ENCODE data around the gene FAM9B.
"Not testable (repeated sequence)": the region's sequence is repeated elsewhere in the genome, so short reads cannot be mapped to it uniquely, and the experiment has no call there.

FAM9B gene

DNA sequence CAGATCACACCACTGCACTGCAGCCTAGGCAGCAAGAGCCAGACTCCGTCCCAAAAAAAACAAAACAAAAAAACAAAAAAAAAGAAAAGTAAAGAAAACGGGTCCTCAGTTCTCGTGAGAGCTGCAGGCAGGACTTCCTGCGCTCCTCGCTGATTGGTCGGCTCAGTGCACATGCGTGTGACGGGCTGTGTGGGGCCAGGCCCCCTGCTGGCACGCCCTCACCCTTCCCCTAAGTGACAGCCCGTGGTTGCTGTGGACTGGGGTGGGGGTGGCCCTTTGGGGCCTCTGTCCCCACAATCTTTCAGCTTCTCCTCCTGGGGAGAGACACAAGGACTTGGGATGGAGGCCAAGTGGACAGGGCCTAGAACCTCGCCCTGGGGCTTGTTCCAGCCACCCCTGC is at the start of gene FAM9B:
Gene FAM9B, minus strand, starts transcription at position 139 of the 400 bp plus-strand sequence. CDS start 1,141 bp downstream, outside the sequence.
- no peak for DNase-seq

DNA sequence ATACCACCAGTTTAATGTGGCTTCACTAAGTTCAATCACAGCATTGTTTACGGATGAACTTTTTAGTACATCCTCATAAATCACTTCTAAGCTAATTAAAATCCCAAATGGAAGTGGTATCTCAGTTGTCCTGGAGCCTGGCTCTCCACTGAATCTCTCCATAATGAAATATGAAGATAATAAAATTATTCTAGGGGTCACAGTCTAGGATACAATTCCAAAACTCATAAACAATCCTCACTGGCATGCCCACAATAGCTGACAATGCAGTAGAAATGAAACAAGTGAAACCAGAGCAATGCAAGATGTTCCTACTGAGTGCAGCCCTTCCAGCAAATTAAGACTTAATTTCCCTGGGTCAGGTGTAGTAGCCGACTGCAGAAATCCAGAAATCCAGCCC is 47.3 kb upstream of the FAM9B start:
- no peak for DNase-seq

DNA sequence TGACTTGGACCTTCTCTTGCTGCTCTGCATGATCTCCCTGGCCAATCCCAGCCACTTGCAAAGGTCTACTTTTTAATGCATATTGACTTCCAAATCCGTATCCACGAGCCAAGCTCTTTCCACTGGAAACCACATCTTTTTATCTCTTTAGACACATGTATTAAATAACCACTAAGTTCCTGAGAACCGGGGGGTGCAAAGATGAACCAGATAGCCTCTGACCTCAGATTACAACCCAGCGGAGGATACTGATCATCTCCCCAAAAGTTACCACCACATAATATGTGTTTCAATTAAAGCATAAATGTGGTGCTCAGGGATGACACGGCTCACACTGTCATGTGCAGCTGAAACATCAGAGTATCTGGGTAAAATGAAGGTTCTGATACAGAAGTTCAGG is 40.4 kb upstream of the FAM9B start:
- DNase-seq, result no peak

DNA sequence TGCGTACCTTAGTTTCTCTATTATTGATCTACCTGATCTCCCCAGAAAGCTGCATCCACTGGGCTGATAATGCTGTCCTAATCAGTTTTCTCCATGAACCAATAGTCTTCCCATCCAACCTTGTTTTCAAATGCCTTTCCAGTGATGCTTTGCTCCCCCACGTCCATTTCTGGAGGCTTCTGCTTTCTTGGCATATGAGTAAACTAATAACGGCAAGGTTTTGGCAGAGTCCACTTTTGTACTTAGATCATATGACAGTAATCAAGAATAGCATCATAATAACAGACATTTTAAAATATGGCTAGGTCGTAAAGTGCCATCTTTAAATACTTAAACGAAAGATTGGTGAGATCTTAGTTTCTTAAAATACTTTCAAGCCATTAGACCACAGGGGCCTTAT is 38.4 kb upstream of the FAM9B start:
- no peak for DNase-seq

DNA sequence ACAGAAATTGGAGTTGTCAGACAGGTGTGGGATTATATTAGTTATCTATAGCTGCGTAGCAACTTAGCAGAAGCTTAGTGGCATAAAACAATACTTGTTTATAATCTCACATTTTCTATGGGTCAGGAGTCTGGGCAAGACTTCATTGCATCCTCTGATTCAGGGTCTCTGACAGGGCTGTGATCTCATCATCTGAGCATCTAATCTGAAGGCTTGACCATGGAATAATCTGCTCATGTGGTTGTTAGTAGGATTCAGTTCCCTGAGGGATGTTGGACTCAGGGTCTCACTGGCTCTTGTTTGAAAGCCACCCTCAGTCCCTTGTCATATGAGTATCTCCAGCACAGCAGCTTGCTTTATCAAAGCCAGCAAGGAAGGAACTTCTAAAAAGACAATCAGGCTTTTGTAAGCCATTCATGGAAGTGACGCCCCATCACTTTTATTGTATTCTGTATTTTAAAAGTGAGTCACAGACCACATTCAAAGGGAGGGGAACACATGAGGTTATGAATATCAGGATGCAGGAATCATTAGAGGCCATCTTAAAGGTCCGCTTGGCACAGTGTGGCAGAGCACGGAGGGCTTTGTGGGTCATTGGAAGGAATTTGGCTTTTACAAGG is 37.2 kb upstream of the FAM9B start:
- no peak for DNase-seq

DNA sequence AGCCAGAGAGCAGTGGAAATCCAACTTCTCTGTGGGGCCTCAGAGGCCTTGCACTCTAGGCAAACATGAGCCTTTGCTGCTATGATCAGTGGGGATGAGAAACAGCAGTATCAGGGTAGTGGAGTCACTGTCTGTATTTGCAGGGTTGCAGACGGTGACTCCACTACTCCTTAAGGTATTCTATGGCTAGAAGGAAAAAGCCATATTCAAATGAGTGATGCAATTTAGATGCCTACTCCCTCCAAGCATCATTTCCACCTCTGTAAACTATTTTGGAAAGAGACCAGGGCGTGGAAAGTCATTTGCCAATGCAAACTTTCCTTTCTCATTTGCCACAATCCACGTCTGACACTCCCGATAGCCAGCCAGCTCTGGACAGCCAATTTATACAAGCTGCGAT is 35.6 kb upstream of the FAM9B start:
- DNase-seq, result no peak

DNA sequence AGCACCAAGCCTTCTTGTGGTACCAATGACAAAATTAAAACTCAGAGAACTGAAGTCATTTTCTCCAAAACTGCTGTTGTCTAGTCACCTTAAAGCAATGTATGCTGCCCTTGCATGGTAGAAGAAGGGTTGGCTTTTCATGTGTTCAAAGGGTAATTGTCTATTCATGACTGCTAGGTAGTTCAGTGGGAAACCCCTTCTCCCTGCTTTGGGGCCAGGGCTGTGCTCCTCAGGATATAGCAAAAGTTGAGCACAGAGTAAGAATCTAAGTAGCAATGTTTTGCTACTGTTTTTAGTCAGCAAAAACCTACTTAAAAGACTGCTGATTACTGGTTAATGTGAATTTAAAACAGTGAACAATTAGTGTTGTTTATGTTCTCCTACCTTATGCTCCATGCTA is 30.8 kb upstream of the FAM9B start:
- no peak for DNase-seq

DNA sequence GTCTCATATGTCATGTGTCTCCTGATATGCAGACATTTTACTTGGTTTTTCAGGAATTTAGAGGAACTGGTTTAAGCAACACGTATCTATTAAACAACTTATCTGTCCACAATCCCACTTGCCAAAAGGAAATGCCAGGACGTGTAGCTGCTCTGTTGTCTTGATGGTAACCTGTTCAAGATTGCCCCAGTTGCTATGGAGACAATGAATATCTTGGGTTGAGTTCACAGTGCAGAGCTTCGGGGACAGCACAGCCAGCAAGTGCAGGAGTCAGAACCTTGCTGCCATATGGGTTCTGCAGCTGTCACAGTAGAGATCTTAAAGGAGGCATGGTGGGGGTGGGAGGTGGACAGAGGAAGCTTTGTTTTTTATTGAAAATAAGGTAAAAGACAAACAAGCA is 28.7 kb upstream of the FAM9B start:
- DNase-seq, result no peak

DNA sequence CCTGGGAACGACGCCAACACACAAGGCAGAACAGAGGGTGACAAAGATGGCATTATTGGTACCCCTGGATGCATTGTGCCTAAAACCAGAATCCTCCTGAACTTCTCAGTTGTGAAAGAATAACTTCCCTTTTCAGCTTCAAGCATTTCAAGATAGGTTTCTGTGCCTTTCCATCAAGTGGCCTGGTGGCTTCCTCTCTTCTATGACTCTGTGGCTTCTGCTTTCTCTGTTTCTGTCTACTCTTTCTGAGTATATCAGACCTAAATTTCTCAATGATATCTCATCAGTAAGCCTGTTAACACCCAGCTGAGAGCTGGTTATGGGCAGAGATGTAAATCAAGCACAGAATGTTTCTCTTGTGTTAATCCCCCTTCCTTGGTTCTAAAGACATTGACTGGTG is 21.4 kb upstream of the FAM9B start:
- no peak for DNase-seq

DNA sequence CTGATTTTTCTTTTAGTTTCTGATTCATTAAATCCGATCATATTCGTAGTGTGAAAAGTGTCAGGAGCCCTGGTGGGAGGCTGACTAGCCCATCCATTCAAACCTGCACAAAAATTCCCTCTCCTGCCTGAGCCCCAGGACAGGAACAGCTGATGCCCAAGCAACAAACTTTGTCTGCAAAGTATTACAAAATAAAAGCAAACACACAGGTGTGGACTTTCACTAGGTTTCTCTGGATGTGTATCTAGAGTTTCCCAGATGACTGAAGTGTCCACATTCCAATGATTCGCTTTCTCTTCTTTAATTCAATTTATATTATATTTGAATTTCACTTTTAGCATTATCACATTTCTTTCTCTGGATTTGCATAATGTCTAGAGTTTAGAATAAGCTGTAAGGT is 18.2 kb upstream of the FAM9B start:
- DNase-seq, result no peak

DNA sequence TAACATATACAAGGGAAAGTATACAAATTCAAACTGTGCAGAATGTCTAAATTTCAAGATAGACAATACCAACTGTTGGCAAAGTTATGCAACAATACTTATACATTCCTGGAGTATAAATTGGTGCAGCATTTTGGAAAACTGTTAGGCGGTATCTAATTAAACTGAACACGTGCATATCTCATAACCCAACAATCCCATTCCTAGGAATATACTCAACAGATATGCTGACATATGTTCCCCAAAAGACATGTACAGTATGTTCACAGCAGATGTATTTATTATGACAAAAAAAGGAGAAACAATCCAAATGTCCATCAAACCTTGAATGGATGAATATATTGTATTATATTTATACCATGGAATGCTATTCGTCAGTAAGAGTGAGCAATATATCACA is 16.4 kb upstream of the FAM9B start:
- no peak for DNase-seq

DNA sequence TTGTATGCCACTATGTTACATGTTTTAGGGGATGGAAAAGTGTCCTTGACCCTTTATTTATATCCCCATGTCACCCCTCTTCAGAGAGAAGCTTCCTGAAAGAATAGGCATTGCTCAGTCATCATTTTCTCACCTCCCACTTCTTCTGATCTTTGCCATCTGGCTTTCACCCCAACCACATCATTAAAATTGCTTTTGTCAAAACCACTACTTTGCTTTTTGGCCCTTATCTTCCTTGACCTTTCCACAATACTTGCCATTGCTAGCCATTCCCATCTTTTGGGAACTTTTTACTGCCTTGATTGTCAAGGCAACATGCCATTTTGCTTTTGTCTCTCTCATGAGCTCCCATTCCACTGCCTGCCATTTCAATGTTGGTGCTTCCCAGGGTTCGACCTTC is 14.9 kb upstream of the FAM9B start:
- DNase-seq, result no peak

DNA sequence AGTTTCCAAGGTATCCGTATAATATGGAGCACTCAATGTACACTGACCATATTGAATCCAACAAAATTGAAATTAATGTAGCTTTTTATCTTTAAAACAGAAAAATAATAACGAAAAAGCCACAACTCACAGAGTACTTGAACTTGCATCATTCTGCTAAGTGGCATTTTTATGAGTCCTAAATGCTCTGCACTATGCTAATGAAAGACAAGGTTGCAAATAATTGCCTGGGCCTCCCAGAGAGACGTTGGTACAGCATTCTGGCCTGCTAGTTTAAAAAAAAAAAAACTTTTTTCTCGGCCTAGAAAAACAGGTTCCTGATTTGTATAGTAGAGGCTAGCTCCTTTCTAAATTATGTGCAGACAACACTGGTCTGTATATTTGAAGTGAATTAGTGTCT is 4.3 kb upstream of the FAM9B start:
- no peak for DNase-seq

DNA sequence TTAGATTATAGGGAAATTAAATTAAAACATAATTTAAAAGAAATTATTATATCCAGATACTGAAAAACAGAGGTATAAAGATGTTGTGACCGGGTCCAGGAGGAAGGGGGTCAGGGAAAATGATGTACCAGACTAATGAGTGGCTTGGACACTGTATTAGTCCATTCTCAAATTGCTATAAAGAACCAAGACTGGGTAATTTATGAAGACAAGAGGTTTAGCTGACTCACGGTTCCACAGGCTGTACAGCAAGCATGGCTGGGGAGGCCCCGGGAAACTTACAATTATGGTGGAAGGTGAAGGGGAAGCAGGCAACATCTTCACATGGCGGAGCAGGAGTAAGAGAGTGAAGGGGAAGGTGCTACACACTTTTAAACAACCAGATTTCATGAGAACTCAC is 3.4 kb upstream of the FAM9B start:
- no peak for DNase-seq

DNA sequence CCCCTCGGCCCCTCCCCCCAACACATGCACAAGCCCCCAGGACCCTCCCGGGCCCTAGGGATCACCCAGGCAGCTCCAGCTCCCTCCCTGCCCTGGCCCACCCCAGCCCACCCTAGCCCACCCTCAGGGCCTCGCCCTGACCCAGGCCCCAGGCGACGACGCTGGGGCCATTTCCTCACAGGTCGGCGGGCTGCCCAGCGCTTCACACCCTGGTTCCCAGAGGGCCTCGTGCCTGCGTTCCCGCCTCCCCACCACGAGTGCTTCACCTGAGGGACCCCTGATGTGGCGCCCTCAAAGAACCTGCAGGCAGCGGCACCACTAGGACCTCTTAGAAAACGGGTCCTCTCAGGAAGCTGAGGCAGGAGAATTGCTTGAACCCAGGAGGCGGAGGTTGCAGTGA is 341 bp downstream of the FAM9B start:
- no peak for DNase-seq

DNA sequence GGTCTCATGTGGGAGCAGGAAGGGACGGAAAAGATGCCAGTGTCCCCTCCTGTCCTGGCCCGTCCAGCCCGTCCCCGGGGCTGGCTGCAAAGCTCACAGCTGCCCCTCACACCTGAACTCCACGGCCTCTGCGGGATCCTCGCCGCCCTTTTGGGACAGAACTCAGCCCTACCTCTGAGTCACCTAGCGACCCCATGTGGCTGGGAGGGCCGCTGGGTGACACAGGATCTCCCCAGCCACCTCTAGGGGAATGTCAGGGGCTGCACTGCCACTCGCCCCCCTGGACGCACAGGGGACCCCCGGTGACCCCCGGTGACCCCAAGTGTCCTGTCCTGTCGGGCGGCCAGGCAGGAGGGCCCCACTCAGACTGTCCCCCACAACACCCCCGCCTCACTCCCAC is 748 bp downstream of the FAM9B start:
- DNase-seq, result no peak

DNA sequence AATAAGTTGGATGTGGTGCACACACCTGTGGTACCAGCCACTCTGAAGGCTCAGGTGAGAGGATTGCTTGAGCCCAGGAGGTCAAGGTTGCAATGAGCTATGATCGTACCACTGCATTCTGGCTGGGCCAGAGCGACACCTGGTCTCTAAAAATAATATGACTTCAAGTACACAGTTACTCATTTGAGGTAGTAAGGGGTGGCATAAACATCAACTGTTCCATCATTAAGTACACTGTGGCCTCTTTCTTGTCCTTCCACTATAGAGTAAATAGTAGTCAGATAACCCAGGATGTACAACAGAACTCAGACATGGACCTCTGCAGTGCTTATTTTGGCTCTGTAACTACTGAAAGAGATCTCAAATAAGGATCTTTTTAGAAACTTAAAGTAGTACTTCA is 10.6 kb downstream of the FAM9B start:
- no peak for DNase-seq

DNA sequence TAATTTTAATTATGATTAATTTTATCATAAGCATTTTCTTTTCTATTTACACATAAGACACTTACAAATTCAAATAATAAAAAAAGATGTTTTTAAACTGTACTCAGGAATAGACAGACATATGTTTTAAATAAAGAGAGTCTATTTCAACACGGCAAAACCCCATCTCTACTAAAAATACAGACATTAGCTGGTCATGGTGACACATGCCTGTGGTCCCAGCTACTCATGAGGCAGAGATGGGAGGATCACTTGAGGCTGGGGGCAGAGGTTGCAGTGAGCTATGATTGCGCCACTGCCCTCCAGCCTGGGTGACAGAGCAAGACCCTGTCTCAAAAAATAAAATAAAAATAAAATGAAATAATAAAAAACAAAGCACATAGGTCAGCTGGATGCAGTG is 14.8 kb downstream of the FAM9B start:
- no peak for DNase-seq

DNA sequence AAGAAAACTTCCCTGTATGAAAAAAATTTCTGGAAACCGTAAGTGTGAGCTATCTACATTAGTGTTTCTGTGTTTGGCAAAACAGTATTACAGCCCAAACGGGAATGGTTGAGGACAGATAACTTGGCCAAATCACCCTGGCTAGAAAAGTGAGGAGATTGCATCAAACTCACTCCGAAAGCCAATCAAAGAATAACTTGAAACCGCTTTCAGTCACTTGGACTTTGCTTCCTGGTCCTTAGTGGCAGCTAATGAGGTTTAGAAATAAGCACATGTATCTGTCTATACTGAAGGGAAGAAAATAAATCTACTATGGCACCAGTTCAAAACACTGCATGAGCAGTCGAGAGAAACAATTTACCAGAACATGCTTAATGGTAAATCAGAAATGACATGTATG is 15.6 kb downstream of the FAM9B start:
- DNase-seq, result not testable (repeated sequence)

DNA sequence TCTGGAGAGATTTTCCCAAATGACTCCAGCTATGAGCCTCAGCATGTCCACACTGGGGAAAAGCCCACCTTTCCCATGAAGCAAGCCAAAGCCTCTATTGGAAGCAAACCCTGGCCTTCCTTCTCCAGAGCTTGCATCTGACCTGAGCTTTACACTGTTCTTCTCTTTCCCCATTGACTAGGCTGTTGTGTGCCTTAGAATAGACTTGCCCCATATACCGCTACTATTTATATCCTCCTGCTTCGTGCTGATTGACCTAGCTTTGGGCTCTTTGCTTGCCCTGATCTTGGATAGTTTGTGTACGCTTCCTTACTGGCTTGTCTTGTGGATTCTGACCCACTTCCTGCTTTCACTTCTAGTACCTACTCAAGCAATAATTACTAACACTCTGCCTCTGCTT is 30.9 kb downstream of the FAM9B start:
- no peak for DNase-seq

DNA sequence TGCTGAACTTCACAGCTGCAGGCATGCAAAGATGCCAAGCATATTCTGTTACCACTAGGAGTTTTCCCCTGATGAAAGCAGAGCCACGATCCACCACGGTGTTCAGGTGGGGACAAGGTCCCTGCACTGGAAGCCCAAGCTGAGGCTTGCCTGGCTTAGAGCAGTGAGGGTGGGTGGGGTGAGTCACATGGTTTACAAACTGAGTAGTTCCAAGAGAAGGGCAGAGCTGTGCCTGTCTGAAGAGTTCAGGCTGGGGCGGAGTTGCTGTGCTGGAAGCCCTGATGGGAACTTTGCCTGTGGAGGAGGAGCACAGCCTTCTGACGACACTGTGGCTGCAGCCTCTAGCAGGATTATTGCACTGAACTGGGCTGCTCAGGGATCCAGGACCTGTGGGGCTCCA is 45.5 kb downstream of the FAM9B start:
- DNase-seq, result peak; percentile 28

DNA sequence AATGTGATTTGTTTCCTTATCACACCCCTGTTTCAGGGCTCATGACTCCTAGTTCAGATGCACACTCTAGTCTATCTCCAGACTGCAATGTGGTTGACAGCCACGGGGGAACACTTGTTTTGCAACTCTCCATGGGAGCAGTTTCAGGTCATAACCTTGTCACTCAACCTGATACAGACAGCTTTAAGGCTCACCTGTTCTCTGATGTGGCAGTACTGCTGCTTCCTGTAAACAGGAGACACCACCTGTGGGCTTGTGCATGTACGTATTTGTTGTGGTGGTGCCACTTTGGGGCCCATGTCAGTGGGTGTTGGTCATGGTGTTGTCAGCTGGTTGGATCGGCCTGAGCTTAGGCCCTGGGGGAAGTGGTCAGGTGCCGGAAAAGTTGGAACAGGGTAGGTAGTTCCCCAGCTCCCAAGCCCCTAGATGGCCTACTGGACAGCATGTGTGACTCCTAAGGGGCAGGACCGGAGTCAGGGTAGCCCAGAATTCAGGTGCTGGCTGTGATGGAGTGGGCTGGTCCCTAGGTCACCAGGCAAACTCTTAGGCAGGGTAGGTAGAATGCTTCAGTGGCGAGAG is 46.2 kb downstream of the FAM9B start:
- peak; percentile 47 for DNase-seq

DNA sequence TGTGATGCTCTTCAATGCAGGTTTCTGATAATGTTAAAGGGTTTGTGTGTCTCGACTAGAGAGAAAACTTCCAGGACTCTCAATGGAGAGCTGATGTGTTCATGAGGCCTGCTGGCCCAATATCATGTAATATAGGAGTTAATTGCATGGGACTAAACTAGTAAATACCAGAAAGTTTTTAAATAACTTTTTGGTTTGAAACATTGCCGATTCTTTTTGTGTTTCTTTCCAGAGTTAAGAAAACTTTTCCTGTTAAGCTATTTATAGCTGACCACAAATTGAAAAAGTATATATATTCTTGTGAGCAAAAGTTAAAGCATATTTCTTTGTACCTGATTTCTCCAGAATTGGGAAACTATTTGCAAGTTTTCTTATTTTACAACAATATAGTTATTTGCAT is 49.7 kb downstream of the FAM9B start:
- no peak for DNase-seq

DNA sequence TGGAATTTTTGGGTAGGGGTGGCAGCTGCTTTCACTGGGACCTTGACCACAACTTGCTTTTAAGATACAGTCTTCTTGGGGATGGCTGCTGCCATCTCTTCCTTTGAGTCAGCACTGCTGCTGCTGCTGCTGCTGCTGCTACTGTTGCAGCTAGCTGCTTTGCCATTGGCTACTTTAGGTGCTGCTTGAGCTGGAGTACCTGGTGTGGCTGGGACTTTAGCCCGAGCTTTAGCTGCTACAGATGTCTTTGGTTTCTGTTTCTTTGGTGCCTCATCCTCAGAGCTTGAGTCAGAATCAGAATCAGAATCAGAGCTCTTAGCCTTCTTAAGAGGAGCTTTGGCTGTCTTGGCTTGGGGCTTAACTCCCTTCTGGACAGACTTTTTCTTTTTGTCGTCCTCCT is 52.2 kb downstream of the FAM9B start:
- DNase-seq, result no peak

DNA sequence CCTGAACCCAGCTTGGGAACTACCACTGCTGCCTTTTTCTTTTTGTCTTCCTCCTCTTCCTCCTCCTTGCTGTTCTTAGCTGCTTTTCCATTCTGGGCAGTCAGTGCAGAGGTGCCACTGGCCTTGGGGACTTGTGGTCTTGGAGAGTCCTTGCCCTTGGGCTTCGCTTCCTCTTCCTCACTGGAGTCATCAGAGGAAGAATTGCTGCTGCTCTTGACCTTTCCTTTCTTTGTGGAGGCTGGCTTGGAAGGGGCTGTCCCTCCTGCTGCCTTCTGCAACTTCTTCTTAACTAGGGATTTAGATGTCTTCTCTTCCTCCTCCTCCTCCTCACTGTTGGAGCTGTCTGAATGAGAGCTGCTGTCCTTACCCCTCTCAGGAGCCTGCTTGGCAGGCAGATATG is 53.2 kb downstream of the FAM9B start:
- no peak for DNase-seq
